GM19468 (cell line): ENCODE data around the gene SLC46A2.

Experiments used
- ATAC-seq: cut with Tn5 transposase; IDR thresholded peaks from one replicate; pipeline ENCODE4 v1.9.1; 2021; ENCODE audit warnings: mild to moderate bottlenecking, moderate library complexity, moderate number of reproducible peaks; ENCODE audit not compliant: unreplicated experiment; ENCODE audit errors: extremely low read depth

The SLC46A2 gene

GRCh38 chr9:112887381-112887780, 3.3 kb downstream of the SLC46A2 start:
- ATAC-seq = no peak

GRCh38 chr9:112886351-112886750, 4.3 kb downstream of the SLC46A2 start:
- ATAC-seq = no peak

- ATAC-seq = no peak
Measured at GRCh38 chr9:112885324-112885723, 5.4 kb downstream of the SLC46A2 start.

- no peak for ATAC-seq
Measured at GRCh38 chr9:112884721-112885120, 6.0 kb downstream of the SLC46A2 start.

GRCh38 chr9:112884101-112884500, 6.6 kb downstream of the SLC46A2 start:
- ATAC-seq = no peak

GRCh38 chr9:112881331-112881730, 9.3 kb downstream of the SLC46A2 start:
- ATAC-seq = no peak

- ATAC-seq = no peak
Measured at GRCh38 chr9:112880650-112881049, 10.0 kb downstream of the SLC46A2 start.

- no peak for ATAC-seq
Measured at GRCh38 chr9:112878752-112879151, 11.9 kb downstream of the SLC46A2 start.

GRCh38 chr9:112873773-112874405, 16.8 kb downstream of the SLC46A2 start:
- no peak for ATAC-seq

GRCh38 chr9:112872019-112872418, 18.7 kb downstream of the SLC46A2 start:
- ATAC-seq = no peak

- no peak for ATAC-seq
Measured at GRCh38 chr9:112870556-112870955, 20.1 kb downstream of the SLC46A2 start.

- ATAC-seq = no peak
Measured at GRCh38 chr9:112869917-112870316, 20.8 kb downstream of the SLC46A2 start.

GRCh38 chr9:112869041-112869529, 21.6 kb downstream of the SLC46A2 start:
- ATAC-seq = no peak

GRCh38 chr9:112868461-112868860, 22.2 kb downstream of the SLC46A2 start:
- ATAC-seq = no peak

GRCh38 chr9:112867275-112867991, 23.2 kb downstream of the SLC46A2 start:
- ATAC-seq = no peak

GRCh38 chr9:112866662-112867274, 23.9 kb downstream of the SLC46A2 start:
- no peak for ATAC-seq

GRCh38 chr9:112864982-112865381, 25.7 kb downstream of the SLC46A2 start:
- no peak for ATAC-seq

GRCh38 chr9:112864403-112864802, 26.3 kb downstream of the SLC46A2 start:
- no peak for ATAC-seq

GRCh38 chr9:112863746-112864145, 26.9 kb downstream of the SLC46A2 start:
- no peak for ATAC-seq

- ATAC-seq = no peak
Measured at GRCh38 chr9:112863214-112863613, 27.5 kb downstream of the SLC46A2 start.
